HCT116 (cell line): ENCODE results near the gene GATAD1. TPM values are rescaled to one million over a fixed set of nuclear protein-coding genes. Genes with fewer than 3 reads are reported as not detected.

Experiments used
- ATAC-seq: fragments of 200-7000 bp; cut with Tn5 transposase; 2 replicates; pipeline ENCODE4 v1.9.1; 2020; ENCODE audit warnings: mild to moderate bottlenecking, moderate library complexity
- BruUV-seq: library from RNA; stranded (reverse); fragments of 400-500 nt; replicated peaks from 2 replicates; lab custom pipeline; 2021; lab: Mats Ljungman, UMichigan
- CTCF ChIA-PET: fragments of 300-600 bp; sonication (Branson Sonifier 250); formaldehyde crosslinking; loops from one replicate; lab custom pipeline; 2021; ENCODE audit warnings: antibody characterized with exemption; lab: Charles Lee
- POLR2A ChIA-PET: fragments of 300-600, 350-600 bp; sonication (Branson Sonifier 250); formaldehyde crosslinking; loops from one replicate; lab custom pipeline; 2021; ENCODE audit warnings: antibody characterized with exemption; lab: Charles Lee
- RAD21 ChIA-PET, 2 experiments: fragments of 300-600 bp; sonication (Branson Sonifier 250); formaldehyde crosslinking; loops; one replicate each; lab custom pipeline; 2023; ENCODE audit warnings: low total read pairs in 2 of 2; ENCODE audit not compliant: uncharacterized antibody in 2 of 2, unreplicated experiment in 2 of 2, low non-redundant PET in 1 of 2; lab: Charles Lee
- DNase-seq: peaks from one replicate; pipeline ENCODE4 v3.0.0-alpha.2; 2010; ENCODE audit warnings: low read depth, low spot score
- H2AFZ ChIP-seq: fragments of 200-600 bp; shearing (Covaris generic), sonication (generic); 2 replicates; pipeline ENCODE4 v1.6.1; 2017; ENCODE audit warnings: low read depth, mixed run types, mixed read lengths, antibody characterized with exemption, low read length; ENCODE audit not compliant: poor library complexity, severe bottlenecking
- H3K27ac ChIP-seq: 2 replicates; pipeline ENCODE4 v1.5.1; 2012; ENCODE audit warnings: low read depth, low read length
- H3K27me3 ChIP-seq: fragments of 200-600 bp; sonication (generic); 2 replicates; pipeline ENCODE4 v1.6.1; 2016; ENCODE audit warnings: mixed run types, low read length, mixed read lengths; ENCODE audit not compliant: insufficient read depth
- H3K36me3 ChIP-seq, 2 experiments: fragments of 200-500 bp in 1 of 2; fragments of 200-600 bp in 1 of 2; sonication (Bioruptor generic) in 1 of 2; sonication (generic) in 1 of 2; 2 replicates each; pipeline versions ENCODE4 v1.5.1 to v1.6.1; 2014 to 2016; ENCODE audit warnings: low read length in 2 of 2, inconsistent platforms in 1 of 2, mixed read lengths in 1 of 2, mixed run types in 1 of 2; ENCODE audit not compliant: insufficient read depth in 2 of 2, control insufficient read depth in 1 of 2
- H3K4me1 ChIP-seq, 2 experiments: fragments of 200-600 bp in 1 of 2; sonication (generic) in 1 of 2; 2 replicates each; pipeline versions ENCODE4 v1.5.1 to v1.6.1; 2012 to 2017; ENCODE audit warnings: low read length in 2 of 2, inconsistent platforms in 1 of 2, mild to moderate bottlenecking in 1 of 2, mixed read lengths in 1 of 2, mixed run types in 1 of 2, moderate library complexity in 1 of 2; ENCODE audit not compliant: insufficient read depth in 2 of 2, control insufficient read depth in 1 of 2
- H3K4me2 ChIP-seq: fragments of 200-600 bp; sonication (generic); 2 replicates; pipeline ENCODE4 v1.6.1; 2017; ENCODE audit warnings: mixed run types, low read length, mixed read lengths
- H3K4me3 ChIP-seq, 2 experiments: fragments of 200-600 bp in 1 of 2; sonication (generic) in 1 of 2; replicated peaks in 1 of 2; 2 replicates each; pipeline ENCODE4 v1.5.1; 2011 to 2016; ENCODE audit warnings: low read length in 2 of 2, control low read depth in 1 of 2, low read depth in 1 of 2, mild to moderate bottlenecking in 1 of 2, mixed read lengths in 1 of 2, mixed run types in 1 of 2
- H3K79me2 ChIP-seq: fragments of 200-600 bp; sonication (generic); 2 replicates; pipeline ENCODE4 v1.6.1; 2017; ENCODE audit warnings: mild to moderate bottlenecking, mixed run types, low read length, moderate library complexity, mixed read lengths; ENCODE audit not compliant: insufficient read depth
- H3K9ac ChIP-seq: fragments of 200-600 bp; sonication (generic); 2 replicates; pipeline ENCODE4 v1.6.1; 2016; ENCODE audit warnings: low read length, mixed read lengths
- H3K9me2 ChIP-seq: fragments of 200-600 bp; sonication (generic), shearing (Covaris generic); 2 replicates; pipeline ENCODE4 v1.6.1; 2017; ENCODE audit warnings: mixed run types, mild to moderate bottlenecking, moderate library complexity; ENCODE audit not compliant: insufficient read depth
- H3K9me3 ChIP-seq, 2 experiments: fragments of 200-500 bp in 1 of 2; fragments of 200-600 bp in 1 of 2; sonication (Bioruptor generic) in 1 of 2; sonication (generic) in 1 of 2; 2 replicates each; pipeline ENCODE4 v1.6.1; 2014 to 2017; ENCODE audit warnings: low read length in 2 of 2, mixed read lengths in 2 of 2, inconsistent platforms in 1 of 2, low read depth in 1 of 2, mild to moderate bottlenecking in 1 of 2, mixed run types in 1 of 2, moderate library complexity in 1 of 2; ENCODE audit not compliant: control insufficient read depth in 1 of 2, insufficient read depth in 1 of 2
- H4K20me1 ChIP-seq: fragments of 200-600 bp; sonication (generic), shearing (Covaris generic); 2 replicates; pipeline ENCODE4 v1.6.1; 2017; ENCODE audit warnings: mixed run types, mild to moderate bottlenecking, moderate library complexity; ENCODE audit not compliant: insufficient read depth
- CEBPB ChIP-seq: IDR thresholded peaks from 2 replicates; pipeline ENCODE4 v1.6.1; 2012; ENCODE audit warnings: low read depth
- EGR1 ChIP-seq: IDR thresholded peaks from 2 replicates; pipeline ENCODE4 v1.6.1; 2012; ENCODE audit warnings: low read depth
- EZH2phosphoT487 ChIP-seq: fragments of 200-600 bp; IDR thresholded peaks from 2 replicates; pipeline ENCODE4 v1.6.1; 2018; ENCODE audit warnings: antibody characterized with exemption, borderline replicate concordance
- FOSL1 ChIP-seq: IDR thresholded peaks from 2 replicates; pipeline ENCODE4 v1.6.1; 2012; ENCODE audit warnings: low read depth
- JUND ChIP-seq: IDR thresholded peaks from 2 replicates; pipeline ENCODE4 v1.6.1; 2012
- POLR2A ChIP-seq: IDR thresholded peaks from 2 replicates; pipeline ENCODE4 v1.7.0; 2011; ENCODE audit warnings: borderline replicate concordance; ENCODE audit not compliant: insufficient read depth, insufficient read length; ENCODE audit errors: extremely low read depth
- POLR2AphosphoS5 ChIP-seq: IDR thresholded peaks from 2 replicates; pipeline ENCODE4 v1.6.1; 2011; ENCODE audit warnings: mild to moderate bottlenecking, low read depth, low read length, moderate library complexity
- RAD21 ChIP-seq: IDR thresholded peaks from 2 replicates; pipeline ENCODE4 v1.6.1; 2012; ENCODE audit warnings: low read depth, mild to moderate bottlenecking
- SIN3A ChIP-seq: IDR thresholded peaks from 2 replicates; pipeline ENCODE4 v1.6.1; 2012; ENCODE audit warnings: low read depth
- SRF ChIP-seq: IDR thresholded peaks from 2 replicates; pipeline ENCODE4 v1.6.1; 2012; ENCODE audit warnings: low read depth
- ZFX ChIP-seq: fragments of 450-650 bp; IDR thresholded peaks from 2 replicates; pipeline ENCODE4 v1.6.1; 2017
- intact Hi-C: fragments of 100-400 bp; cut with micrococcal nuclease; formaldehyde crosslinking; loops from 2 replicates; pipeline ENCODE4 v1.10.0; 2022
- total RNA-seq: library from RNA; stranded (reverse); gene quantifications from one replicate; pipeline ENCODE4 v1.2.1, GENCODE V29; 2021; ENCODE audit not compliant: unreplicated experiment
- TF ChIP-seq, protein P1 (sequence below): IDR thresholded peaks from 2 replicates; pipeline ENCODE4 v1.6.1; 2011; ENCODE audit warnings: mild to moderate bottlenecking, low read length, moderate library complexity; ENCODE audit not compliant: insufficient replicate concordance; ENCODE audit errors: extremely low read depth
- TF ChIP-seq, protein P2 (sequence below), 3 experiments: fragments of 200-600 bp in 1 of 3; sonication (generic) in 1 of 3; IDR thresholded peaks in 2 of 3; conservative IDR thresholded peaks in 1 of 3; 2 replicates each; pipeline ENCODE4 v1.5.1; 2012 to 2017; ENCODE audit warnings: low read depth in 2 of 3, low read length in 2 of 3, antibody characterized with exemption in 1 of 3, borderline replicate concordance in 1 of 3, control low read depth in 1 of 3, mild to moderate bottlenecking in 1 of 3, mixed read lengths in 1 of 3, mixed run types in 1 of 3, moderate library complexity in 1 of 3; ENCODE audit not compliant: insufficient read depth in 1 of 3
- TF ChIP-seq, protein P3 (sequence below): IDR thresholded peaks from 2 replicates; pipeline ENCODE4 v1.6.1; 2012

Gene GATAD1
- total RNA-seq, 1 experiment from 2014 or later, result 23.9 TPM

DNA sequence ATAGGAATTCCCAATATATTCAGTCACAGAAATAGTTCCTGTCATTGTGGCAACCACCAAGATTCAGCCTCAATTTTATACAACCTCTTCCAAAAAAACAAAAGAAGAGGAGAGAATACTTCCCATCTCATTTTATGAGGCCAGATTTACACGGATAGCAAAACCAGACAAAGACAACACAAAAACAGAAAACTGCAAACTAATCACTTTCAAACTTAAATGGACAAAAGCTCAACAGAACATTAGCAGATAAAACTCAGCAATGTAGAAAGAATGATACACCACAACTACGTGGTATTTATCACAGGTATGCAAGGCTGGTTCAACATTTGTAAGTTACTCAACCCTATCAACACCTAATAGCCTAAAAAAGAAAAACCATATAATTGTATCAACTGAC lies 59.1 kb downstream of the GATAD1 start (continued):
- TF ChIP-seq, protein P1, sequence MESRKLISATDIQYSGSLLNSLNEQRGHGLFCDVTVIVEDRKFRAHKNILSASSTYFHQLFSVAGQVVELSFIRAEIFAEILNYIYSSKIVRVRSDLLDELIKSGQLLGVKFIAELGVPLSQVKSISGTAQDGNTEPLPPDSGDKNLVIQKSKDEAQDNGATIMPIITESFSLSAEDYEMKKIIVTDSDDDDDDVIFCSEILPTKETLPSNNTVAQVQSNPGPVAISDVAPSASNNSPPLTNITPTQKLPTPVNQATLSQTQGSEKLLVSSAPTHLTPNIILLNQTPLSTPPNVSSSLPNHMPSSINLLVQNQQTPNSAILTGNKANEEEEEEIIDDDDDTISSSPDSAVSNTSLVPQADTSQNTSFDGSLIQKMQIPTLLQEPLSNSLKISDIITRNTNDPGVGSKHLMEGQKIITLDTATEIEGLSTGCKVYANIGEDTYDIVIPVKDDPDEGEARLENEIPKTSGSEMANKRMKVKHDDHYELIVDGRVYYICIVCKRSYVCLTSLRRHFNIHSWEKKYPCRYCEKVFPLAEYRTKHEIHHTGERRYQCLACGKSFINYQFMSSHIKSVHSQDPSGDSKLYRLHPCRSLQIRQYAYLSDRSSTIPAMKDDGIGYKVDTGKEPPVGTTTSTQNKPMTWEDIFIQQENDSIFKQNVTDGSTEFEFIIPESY, result no peak
- TF ChIP-seq FOSL1, result no peak
- no peak for TF ChIP-seq POLR2AphosphoS5
- TF ChIP-seq, all 23 proteins: peak for 0

DNA sequence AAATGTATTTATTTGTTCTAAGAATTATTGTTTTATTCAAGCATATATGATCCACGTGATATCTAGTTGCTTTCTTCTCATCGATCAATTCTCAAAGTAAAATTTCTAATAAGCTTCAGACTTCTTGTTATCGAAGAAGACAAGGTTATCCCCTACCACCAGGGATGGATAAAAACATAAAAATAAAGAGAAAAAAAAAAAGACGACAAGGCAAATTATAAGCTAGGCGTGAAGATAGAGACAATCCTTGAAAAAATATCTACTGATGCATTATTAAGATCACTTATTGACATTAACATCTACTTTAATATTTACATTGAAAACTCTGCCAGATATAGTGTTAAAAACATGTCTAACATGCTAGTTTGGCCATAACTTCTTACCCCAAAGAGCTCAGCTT lies 61.7 kb downstream of the GATAD1 start:
- no peaks in the 10 kb centered on the region for H3K79me2 ChIP-seq
- CTCF ChIA-PET, result no interaction called here
- TF ChIP-seq SRF (no peak), JUND (no peak), SIN3A (no peak), RAD21 (no peak), EZH2phosphoT487 (no peak), POLR2A (no peak), ZFX (no peak), EGR1 (no peak), POLR2AphosphoS5 (no peak), FOSL1 (no peak), CEBPB (no peak)
- TF ChIP-seq, protein P2, sequence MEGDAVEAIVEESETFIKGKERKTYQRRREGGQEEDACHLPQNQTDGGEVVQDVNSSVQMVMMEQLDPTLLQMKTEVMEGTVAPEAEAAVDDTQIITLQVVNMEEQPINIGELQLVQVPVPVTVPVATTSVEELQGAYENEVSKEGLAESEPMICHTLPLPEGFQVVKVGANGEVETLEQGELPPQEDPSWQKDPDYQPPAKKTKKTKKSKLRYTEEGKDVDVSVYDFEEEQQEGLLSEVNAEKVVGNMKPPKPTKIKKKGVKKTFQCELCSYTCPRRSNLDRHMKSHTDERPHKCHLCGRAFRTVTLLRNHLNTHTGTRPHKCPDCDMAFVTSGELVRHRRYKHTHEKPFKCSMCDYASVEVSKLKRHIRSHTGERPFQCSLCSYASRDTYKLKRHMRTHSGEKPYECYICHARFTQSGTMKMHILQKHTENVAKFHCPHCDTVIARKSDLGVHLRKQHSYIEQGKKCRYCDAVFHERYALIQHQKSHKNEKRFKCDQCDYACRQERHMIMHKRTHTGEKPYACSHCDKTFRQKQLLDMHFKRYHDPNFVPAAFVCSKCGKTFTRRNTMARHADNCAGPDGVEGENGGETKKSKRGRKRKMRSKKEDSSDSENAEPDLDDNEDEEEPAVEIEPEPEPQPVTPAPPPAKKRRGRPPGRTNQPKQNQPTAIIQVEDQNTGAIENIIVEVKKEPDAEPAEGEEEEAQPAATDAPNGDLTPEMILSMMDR (IDR thresholded peaks at IDR 0.05 in 2 of 3, conservative IDR thresholded peaks at IDR 0.05 in 1 of 3; ENCODE audit: borderline replicate concordance in 1 of 3, insufficient read depth in 1 of 3, low read depth in 2 of 3, low read length in 2 of 3), result no peak
- TF ChIP-seq, protein P1, result no peak
- TF ChIP-seq, protein P3, sequence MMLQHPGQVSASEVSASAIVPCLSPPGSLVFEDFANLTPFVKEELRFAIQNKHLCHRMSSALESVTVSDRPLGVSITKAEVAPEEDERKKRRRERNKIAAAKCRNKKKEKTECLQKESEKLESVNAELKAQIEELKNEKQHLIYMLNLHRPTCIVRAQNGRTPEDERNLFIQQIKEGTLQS, result no peak
- RAD21 ChIA-PET, result no interaction called here
- intact Hi-C loops, result no loop called here
- no peaks in the 10 kb centered on the region for H3K27me3 ChIP-seq
- no peak overlapping the region for H3K4me2 ChIP-seq
- no peak overlapping the region for H3K9ac ChIP-seq
- H3K9me3 ChIP-seq, result no peaks in the 10 kb centered on the region
- no peak overlapping the region for H2AFZ ChIP-seq
- H3K27ac ChIP-seq, result no peak overlapping the region
- BruUV-seq, result no TSS peak
- no peaks in the 10 kb centered on the region for H4K20me1 ChIP-seq
- POLR2A ChIA-PET, result no interaction called here
- no peaks in the 10 kb centered on the region for H3K4me1 ChIP-seq
- no peak for ATAC-seq
- H3K36me3 ChIP-seq, result peaks cover 0 to 9% of the 10 kb centered on the region in 2 experiments; a peak in 2 of 4 replicates
- H3K4me3 ChIP-seq, result no peak overlapping the region
- H3K9me2 ChIP-seq, result no peaks in the 10 kb centered on the region
- DNase-seq, result no peak
